PFSK-1 (cell line): Measurements from ENCODE around the gene TBXAS1.

ENCODE experiments used
- POLR2AphosphoS5 ChIP-seq: IDR thresholded peaks from 2 replicates; pipeline ENCODE4 v1.6.1; 2012; ENCODE audit warnings: low read depth, mild to moderate bottlenecking, control low read depth, low read length, moderate library complexity
- REST ChIP-seq, 2 experiments: IDR thresholded peaks; 2 replicates each; pipeline versions ENCODE4 v1.6.1 to v1.8.0; 2011 to 2012; ENCODE audit warnings: low read depth in 2 of 2, low read length in 2 of 2, control low read depth in 1 of 2, inconsistent platforms in 1 of 2, mild to moderate bottlenecking in 1 of 2, moderate library complexity in 1 of 2; ENCODE audit not compliant: insufficient read depth in 1 of 2
- SIN3A ChIP-seq: IDR thresholded peaks from 2 replicates; pipeline ENCODE4 v1.6.1; 2012; ENCODE audit warnings: mild to moderate bottlenecking, low read length, moderate library complexity, borderline replicate concordance; ENCODE audit not compliant: insufficient read depth
- TAF1 ChIP-seq: IDR thresholded peaks from 2 replicates; pipeline ENCODE4 v1.6.1; 2012; ENCODE audit warnings: low read length, control low read depth, borderline replicate concordance; ENCODE audit not compliant: insufficient read depth

- TF ChIP-seq POLR2AphosphoS5 (no peak), REST (IDR thresholded peaks at IDR 0.05; ENCODE audit: insufficient read depth in 1 of 2, low read depth in 2 of 2, low read length in 2 of 2) (no peak), TAF1 (no peak), SIN3A (no peak)
Measured at GRCh38 chr7:139808427-139808826, 20.6 kb upstream of the TBXAS1 start.
